Colonic mucosa (tissue), 4 donors: ENCODE measurements around the gene CSTF2T. TPM values are rescaled to one million over a fixed set of nuclear protein-coding genes. Genes with fewer than 3 reads are reported as not detected.
"Not testable (repeated sequence)": the region's sequence is repeated elsewhere in the genome, so short reads cannot be mapped to it uniquely, and the experiment has no call there.

Source experiments
- DNase-seq: peaks from one replicate; pipeline ENCODE4 v3.0.0-alpha.2; 2020
- H3K27ac ChIP-seq: fragments of 200-600 bp; one replicate; pipeline ENCODE4 v1.8.0; 2021
- H3K27me3 ChIP-seq: fragments of 200-600 bp; one replicate; pipeline ENCODE4 v1.8.0; 2021
- H3K36me3 ChIP-seq: fragments of 200-600 bp; one replicate; pipeline ENCODE4 v1.8.0; 2021
- H3K4me1 ChIP-seq: fragments of 200-600 bp; one replicate; pipeline ENCODE4 v1.8.0; 2021; ENCODE audit warnings: mild to moderate bottlenecking
- H3K4me3 ChIP-seq: fragments of 200-600 bp; one replicate; pipeline ENCODE4 v1.8.0; 2021
- H3K9ac ChIP-seq, 2 donors: one replicate each; pipeline ENCODE4 v1.7.0; 2013; ENCODE audit warnings: control low read depth in 2 of 2, low read depth in 2 of 2, low read length in 2 of 2
- H3K9me3 ChIP-seq: fragments of 200-600 bp; one replicate; pipeline ENCODE4 v1.8.0; 2021
- CTCF ChIP-seq: fragments of 200-600 bp; IDR thresholded peaks from one replicate; pipeline ENCODE4 v1.8.0; 2022; ENCODE audit warnings: antibody characterized with exemption, mild to moderate bottlenecking
- intact Hi-C: fragments of 100-400 bp; cut with DNase I; formaldehyde crosslinking; loops from one replicate; pipeline ENCODE4 v1.14.1; 2022
- total RNA-seq, 2 donors: library from RNA; stranded (reverse); fragmentation: NEBNext Ultra II Directional in 1 of 2; extraction: Animal tissue kit (Norgen Biotek cat#: 25700) in 1 of 2; gene quantifications; one replicate each; pipeline ENCODE4 v1.2.1, GENCODE V29; 2021
- donor health status: healthy.
- donor health status: DM: no; HTN: no; CAD: no.
- donor health status: DM: no; HTN: no; CAD: no.

The CSTF2T gene
- total RNA-seq, 2 donors from 2014 or later = 14.5 to 21.1 TPM

DNA sequence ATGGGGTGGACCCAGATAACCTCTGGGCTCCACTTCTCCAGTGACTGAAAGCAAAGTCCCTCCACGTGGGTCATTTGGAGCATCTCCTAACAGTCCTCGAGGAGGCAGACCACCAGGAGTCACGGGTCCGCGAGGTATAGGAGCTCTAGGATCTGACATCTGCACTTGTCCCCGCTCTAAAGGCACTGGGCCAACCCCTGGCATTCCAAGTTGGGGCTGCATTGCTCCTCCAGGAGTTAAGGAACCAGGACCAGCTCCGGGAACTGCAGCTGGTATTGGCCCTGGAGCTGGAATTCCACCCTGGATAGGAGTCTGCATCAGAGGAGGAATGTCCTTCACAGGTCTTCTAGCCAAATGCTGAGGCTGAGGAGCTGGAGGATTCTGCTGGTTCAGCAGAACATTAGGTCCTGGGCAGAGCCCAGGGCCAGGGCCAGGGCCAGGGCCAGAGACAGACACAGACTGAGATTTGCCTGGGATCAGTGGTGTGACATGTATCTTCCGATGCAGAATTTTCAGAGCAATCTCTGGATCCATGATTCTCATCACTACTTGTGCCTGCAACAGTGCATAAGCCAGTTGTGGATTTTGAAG lies 827 bp downstream of the CSTF2T start:
- Histone ChIP-seq H3K9me3 (no peaks in the 10 kb centered on the region), H3K9ac (peak overlapping the region; percentile 67 to 91), H3K27me3 (no peaks in the 10 kb centered on the region), H3K36me3 (no peaks in the 10 kb centered on the region), H3K27ac (peak overlapping the region; percentile 79), H3K4me1 (peaks cover 7% of the 10 kb centered on the region), H3K4me3 (peak overlapping the region; percentile 64)
- TF ChIP-seq CTCF = no peak
- intact Hi-C loops = no loop called here
- no peak for DNase-seq

- Histone ChIP-seq H3K9ac (no peak overlapping the region), H3K4me3 (no peak overlapping the region), H3K27ac (no peak overlapping the region), H3K9me3 (no peaks in the 10 kb centered on the region), H3K36me3 (no peaks in the 10 kb centered on the region), H3K27me3 (no peaks in the 10 kb centered on the region), H3K4me1 (peaks cover 7% of the 10 kb centered on the region)
- DNase-seq = no peak
- no peak for TF ChIP-seq CTCF
- intact Hi-C loops = no loop called here
These were observed 3.1 kb downstream of the CSTF2T start for GRCh38 chr10:51696251-51696650.

GRCh38 chr10:51694086-51694768 lies 5.2 kb downstream of the CSTF2T start:
- Histone ChIP-seq H3K27me3 (no peaks in the 10 kb centered on the region), H3K9me3 (no peaks in the 10 kb centered on the region), H3K4me1 (peaks cover 7% of the 10 kb centered on the region), H3K4me3 (no peak overlapping the region), H3K36me3 (no peaks in the 10 kb centered on the region), H3K27ac (no peak overlapping the region), H3K9ac (no peak overlapping the region)
- intact Hi-C loops = no loop called here
- TF ChIP-seq CTCF = no peak
- no peak for DNase-seq

- intact Hi-C loops = no loop called here
- TF ChIP-seq CTCF = no peak
These were observed 8.3 kb downstream of the CSTF2T start for GRCh38 chr10:51691135-51691534.

DNA sequence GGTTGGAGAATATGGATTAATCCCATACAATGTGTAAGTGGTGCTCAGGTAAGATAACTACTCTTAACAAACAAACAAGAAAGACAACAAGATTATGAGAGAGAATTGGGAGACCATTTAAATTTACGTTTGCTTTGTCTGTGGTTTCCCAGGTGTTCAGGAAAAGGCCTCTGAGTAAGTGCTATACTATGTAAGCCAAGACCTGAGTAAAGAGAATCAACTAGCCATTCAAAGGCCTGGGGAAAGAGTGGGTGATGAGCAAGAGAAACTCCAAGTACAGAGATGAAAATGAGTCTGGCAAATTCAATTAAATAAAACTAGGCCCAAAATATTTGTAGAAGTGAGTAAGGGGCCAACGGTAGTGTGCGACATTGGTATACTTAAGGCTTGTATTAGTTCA lies 9.9 kb downstream of the CSTF2T start:
- intact Hi-C loops = no loop called here
- H3K27me3 ChIP-seq = no peaks in the 10 kb centered on the region
- no peak overlapping the region for H3K4me3 ChIP-seq
- no peaks in the 10 kb centered on the region for H3K4me1 ChIP-seq
- TF ChIP-seq CTCF = no peak
- H3K36me3 ChIP-seq = no peaks in the 10 kb centered on the region
- DNase-seq = no peak
- H3K9ac ChIP-seq = no peak overlapping the region
- no peak overlapping the region for H3K27ac ChIP-seq
- H3K9me3 ChIP-seq = no peaks in the 10 kb centered on the region

More at GRCh38 chr10:51691135-51691534, 8.3 kb downstream of the CSTF2T start:
- H3K27me3 ChIP-seq = no peaks in the 10 kb centered on the region
- H3K36me3 ChIP-seq = no peaks in the 10 kb centered on the region
- H3K4me3 ChIP-seq = no peak overlapping the region
- no peaks in the 10 kb centered on the region for H3K9me3 ChIP-seq
- no peaks in the 10 kb centered on the region for H3K4me1 ChIP-seq
- no peak for DNase-seq
- H3K27ac ChIP-seq = no peak overlapping the region
- H3K9ac ChIP-seq = no peak overlapping the region

DNA sequence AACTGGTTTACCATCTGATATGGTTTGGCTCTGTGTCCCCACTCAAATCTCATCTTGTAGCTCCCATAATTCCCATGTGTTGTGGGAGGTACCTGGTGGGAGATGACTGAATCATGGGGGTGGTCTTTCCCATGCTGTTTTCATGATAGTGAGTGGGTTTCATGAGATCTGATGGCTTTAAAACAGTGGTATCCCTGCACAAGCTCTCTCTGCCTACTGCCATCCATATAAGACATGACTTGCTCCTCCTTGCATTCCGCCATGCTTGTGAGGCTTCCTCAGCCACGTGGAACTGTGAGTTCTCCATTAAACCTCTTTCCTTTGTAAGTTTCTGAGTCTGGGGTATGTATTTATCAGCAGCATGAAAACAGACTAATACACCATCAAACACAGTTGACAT lies 10.6 kb downstream of the CSTF2T start:
- intact Hi-C loops = not testable (repeated sequence)

More for the DNA sequence above, 10.6 kb downstream of the CSTF2T start:
- not testable (repeated sequence) for H3K36me3 ChIP-seq, DNase-seq, H3K9me3 ChIP-seq, H3K4me3 ChIP-seq, H3K4me1 ChIP-seq, H3K27me3 ChIP-seq, H3K27ac ChIP-seq, H3K9ac ChIP-seq
